H7 (cell line): ENCODE measurements around the gene PAPPA2. TPM values are rescaled to one million over a fixed set of nuclear protein-coding genes. Genes with fewer than 3 reads are reported as not detected.
"Not testable (repeated sequence)": the region's sequence is repeated elsewhere in the genome, so short reads cannot be mapped to it uniquely, and the experiment has no call there.

Experiments
- DNase-seq: peaks from one replicate; pipeline ENCODE4 v3.0.0; 2012
- H3K27me3 ChIP-seq: 2 replicates; pipeline ENCODE4 v1.6.0; 2011; ENCODE audit warnings: mild to moderate bottlenecking, low read length; ENCODE audit not compliant: control insufficient read depth, insufficient read depth
- H3K36me3 ChIP-seq: replicated peaks from 2 replicates; pipeline ENCODE4 v1.5.1; 2011; ENCODE audit warnings: low read length; ENCODE audit not compliant: control insufficient read depth, insufficient read depth
- H3K4me3 ChIP-seq: 2 replicates; pipeline ENCODE4 v1.5.1; 2011; ENCODE audit warnings: low read depth, mild to moderate bottlenecking, control low read depth, low read length, moderate library complexity; ENCODE audit not compliant: insufficient read depth
- total RNA-seq: library from RNA; depleted of rRNA; stranded (reverse); fragments of >200 nt; shearing (Covaris generic); gene quantifications from 2 replicates; pipeline ENCODE4 v1.2.3, GENCODE V29; 2014

Gene PAPPA2
- total RNA-seq, 1 experiment from 2014 or later: 0.45 TPM

DNA sequence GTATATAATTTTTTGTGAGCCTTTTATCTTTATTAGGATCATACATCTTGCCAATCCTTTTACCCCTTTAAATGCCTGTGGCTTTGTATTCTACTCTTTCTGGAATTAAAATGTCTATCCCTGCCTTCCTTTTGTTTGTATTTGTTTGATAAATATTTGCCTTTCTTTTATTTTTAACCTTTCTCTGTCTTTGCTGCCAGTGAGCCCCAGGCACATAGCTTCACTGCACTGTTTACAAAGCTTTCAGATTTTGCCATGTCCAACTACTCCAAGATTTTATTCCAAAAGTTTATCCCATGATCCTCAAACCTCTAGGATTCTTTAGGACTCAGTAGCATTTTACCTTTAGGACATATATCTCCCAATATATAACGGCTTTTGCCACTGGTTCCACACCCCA is 281.2 kb downstream of the PAPPA2 start:
- H3K36me3 ChIP-seq: no peaks in the 10 kb centered on the region
- DNase-seq: no peak
- no peak overlapping the region for H3K4me3 ChIP-seq
- H3K27me3 ChIP-seq: no peaks in the 10 kb centered on the region

DNA sequence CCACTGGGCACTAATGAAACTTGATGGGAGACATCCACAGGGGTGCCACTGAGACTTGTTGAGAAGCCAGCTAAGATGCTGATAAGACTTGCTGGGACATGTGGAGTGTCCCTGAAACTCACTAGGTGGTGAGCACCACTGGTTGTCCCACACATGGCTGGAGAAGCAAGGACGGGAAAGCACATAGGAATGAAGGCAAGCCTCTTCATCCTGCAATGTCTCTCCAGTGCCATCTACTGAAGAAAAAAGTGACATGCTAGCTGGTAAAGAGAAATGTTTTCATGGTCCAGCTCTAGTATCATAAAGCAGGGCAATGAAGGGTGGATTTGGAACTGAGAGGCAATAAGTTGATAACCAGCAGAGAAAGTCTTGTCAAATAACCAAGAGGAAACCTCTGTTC is 283.0 kb downstream of the PAPPA2 start:
- no peak for DNase-seq
- Histone ChIP-seq H3K4me3 (no peak overlapping the region), H3K27me3 (no peaks in the 10 kb centered on the region), H3K36me3 (no peaks in the 10 kb centered on the region)

DNA sequence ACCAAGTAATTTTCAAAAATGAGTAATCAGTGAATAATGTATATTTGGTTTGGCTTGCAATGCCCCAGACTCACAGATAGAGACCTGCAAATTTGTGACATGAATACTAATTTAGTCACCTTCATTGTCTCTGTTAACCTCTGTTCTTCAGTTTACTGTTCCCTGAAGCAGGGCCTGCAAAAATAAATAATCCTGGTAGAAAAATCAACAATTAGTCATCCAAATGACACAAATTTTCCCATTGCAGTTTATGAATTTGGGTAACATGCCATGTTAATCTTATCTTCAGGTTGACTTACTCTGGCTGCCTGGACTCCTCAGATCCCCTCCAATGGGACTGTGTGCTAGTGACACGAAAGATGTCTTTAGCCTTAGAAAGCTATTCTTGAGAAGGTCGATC is 289.5 kb downstream of the PAPPA2 start:
- DNase-seq: no peak
- Histone ChIP-seq H3K36me3 (no peaks in the 10 kb centered on the region), H3K27me3 (no peaks in the 10 kb centered on the region), H3K4me3 (no peak overlapping the region)

DNA sequence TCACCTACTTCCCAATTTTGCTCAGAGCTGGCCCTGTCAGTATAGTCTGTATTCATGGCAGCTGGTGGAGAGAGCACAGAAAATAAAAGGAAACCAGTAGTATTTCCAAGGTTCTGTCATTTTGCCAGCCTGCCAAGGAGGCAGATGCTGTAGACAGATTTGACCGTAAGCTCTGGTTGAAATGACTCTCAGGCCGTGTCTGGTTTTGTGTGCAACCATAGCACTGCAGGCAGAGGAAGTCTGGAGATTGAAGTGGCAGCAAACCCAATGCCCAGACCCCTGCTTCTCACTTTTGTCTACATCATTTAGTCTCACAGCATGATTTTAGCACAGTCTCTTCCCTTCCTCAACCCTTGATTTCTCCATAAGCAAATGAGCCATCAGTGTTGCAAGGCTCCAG is 291.7 kb downstream of the PAPPA2 start:
- no peaks in the 10 kb centered on the region for H3K27me3 ChIP-seq
- no peaks in the 10 kb centered on the region for H3K36me3 ChIP-seq
- DNase-seq: no peak
- H3K4me3 ChIP-seq: no peak overlapping the region

DNA sequence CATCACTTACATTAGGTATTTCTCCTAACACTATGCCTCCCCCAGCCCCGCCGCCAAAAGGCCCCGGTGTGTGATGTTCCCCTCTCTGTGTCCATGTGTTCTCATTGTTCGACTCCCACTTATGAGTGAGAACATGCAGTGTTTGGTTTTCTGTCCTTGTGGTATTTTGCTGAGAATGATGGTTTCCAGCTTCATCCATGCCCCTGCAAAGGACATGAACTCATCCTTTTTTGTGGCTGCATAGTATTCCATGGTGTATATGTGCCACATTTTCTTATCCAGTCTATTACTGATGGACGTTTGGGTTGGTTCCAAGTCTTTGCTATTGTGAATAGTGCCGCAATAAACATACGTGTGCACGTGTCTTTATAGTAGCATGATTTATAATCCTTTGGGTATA is 293.8 kb downstream of the PAPPA2 start:
- not testable (repeated sequence) for DNase-seq, H3K27me3 ChIP-seq, H3K36me3 ChIP-seq, H3K4me3 ChIP-seq

DNA sequence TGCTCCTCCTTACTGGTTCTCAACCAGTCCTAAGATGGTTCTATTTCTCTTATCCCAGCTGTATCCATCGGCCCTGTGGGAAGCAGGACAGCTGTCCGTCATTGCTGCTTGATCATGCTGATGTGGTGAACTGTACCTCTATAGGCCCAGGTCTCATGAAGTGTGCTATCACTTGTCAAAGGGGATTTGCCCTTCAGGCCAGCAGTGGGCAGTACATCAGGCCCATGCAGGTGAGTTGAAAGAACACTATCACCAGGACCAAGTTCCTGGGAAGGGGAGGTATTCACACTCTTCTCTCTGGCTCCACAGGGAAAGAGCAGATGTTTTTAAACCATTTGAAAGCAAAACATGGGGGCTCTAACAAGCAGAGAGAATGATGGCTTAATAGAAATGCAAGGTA is 302.6 kb downstream of the PAPPA2 start:
- no peak overlapping the region for H3K4me3 ChIP-seq
- no peaks in the 10 kb centered on the region for H3K27me3 ChIP-seq
- DNase-seq: peak; percentile 12
- H3K36me3 ChIP-seq: no peaks in the 10 kb centered on the region

DNA sequence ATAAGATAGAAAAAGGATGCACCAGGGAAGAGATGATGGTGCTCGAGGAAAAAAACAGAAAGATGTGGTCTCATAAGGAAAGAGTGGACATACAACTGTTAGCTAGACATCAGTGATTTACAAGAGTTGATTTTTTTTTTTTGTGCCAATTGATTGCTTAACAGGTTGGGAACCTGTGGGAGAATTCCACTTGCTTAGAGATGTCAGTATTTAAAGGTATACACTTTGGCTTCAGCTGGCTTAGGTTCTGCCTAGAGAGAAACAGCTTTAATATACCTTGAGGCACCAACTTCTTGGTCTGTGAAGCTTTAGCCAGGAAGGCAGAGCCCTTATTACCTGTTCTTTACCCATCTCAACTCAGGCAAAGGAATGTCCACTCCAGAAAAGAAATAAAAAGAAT is 303.8 kb downstream of the PAPPA2 start:
- H3K4me3 ChIP-seq: no peak overlapping the region
- DNase-seq: no peak

DNA sequence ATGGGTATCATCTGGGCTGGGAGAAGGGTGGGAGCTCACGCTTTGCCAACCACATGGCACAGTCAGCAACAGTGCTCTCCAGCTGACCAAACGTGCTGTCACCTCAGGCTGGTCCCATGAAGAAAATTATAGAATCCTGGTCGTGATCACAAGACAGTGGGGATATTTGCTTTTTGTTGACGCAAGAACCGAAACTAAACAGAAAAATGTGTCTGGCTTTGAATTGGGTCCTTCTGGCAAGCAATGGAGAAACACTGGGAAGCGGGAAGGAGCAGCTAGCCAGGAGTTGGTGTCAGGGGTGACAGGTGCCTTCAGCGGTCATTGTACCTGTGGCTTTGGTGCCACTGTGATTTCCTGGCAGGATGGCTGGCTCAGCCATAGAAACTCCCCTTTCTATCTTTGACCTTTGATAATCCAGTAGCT is 304.8 kb downstream of the PAPPA2 start:
- Histone ChIP-seq H3K4me3 (no peak overlapping the region), H3K27me3 (no peaks in the 10 kb centered on the region), H3K36me3 (no peaks in the 10 kb centered on the region)
- DNase-seq: no peak

More for the DNA sequence above, 303.8 kb downstream of the PAPPA2 start:
- no peaks in the 10 kb centered on the region for H3K27me3 ChIP-seq
- no peaks in the 10 kb centered on the region for H3K36me3 ChIP-seq

DNA sequence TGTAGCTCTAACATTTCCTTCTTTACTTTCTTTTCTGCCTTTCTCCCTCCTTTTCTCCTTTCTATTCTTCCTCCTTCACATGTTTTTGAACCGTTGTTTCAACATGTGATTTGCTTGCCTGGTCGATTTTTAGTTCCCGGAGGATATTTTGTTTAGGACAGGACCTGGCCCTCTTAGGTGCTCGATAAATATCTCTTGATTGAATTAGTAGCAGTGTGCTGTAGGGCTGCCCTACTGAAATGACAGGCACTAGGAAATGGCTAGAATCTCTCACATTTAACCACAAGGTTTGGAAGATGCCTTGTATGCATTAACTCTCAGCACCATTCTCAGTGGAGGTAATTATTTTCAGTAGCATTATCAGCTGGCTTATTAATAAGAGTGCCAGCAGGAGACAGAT is 305.6 kb downstream of the PAPPA2 start:
- H3K36me3 ChIP-seq: no peaks in the 10 kb centered on the region
- no peaks in the 10 kb centered on the region for H3K27me3 ChIP-seq
- no peak overlapping the region for H3K4me3 ChIP-seq
- no peak for DNase-seq

DNA sequence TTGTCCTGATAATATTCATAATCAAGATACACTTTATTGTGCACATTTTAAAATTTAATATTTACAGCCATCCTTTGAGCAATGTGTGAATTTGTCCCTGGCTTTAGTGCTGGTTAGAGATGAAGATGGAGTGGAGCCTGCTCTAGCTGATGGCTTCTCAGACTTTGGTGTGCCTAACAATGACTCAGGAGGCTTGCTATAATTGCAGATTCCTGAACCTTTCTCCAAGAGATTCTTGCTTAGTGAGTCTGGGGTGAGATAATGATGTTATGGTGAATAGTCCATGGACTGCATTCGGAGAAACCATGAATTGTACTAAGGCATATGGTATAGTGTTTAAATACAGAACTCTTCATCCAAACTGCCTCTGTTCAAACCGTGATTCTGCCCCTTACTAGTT is 307.1 kb downstream of the PAPPA2 start:
- H3K27me3 ChIP-seq: no peaks in the 10 kb centered on the region
- no peak for DNase-seq
- no peaks in the 10 kb centered on the region for H3K36me3 ChIP-seq
- no peak overlapping the region for H3K4me3 ChIP-seq

DNA sequence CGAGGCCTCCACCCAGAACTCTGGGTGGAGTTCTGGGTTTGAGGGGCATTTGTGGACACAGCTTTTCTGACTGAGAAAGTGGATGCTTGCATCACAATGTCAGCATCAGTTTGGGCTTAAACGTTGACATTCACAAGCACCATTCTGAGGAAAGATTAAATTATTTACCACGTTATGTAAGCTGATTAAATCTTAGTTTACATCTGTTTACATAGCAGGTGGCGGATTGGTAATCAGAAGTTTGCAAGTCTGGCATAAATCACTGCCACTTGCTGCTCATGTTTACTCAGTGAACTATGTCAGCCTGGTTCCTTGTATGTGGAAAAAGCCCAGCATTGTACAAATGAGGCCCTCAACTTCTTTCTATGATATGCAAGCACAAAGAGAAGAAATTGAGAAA is 310.1 kb downstream of the PAPPA2 start:
- Histone ChIP-seq H3K36me3 (no peaks in the 10 kb centered on the region), H3K4me3 (no peak overlapping the region), H3K27me3 (no peaks in the 10 kb centered on the region)
- no peak for DNase-seq

DNA sequence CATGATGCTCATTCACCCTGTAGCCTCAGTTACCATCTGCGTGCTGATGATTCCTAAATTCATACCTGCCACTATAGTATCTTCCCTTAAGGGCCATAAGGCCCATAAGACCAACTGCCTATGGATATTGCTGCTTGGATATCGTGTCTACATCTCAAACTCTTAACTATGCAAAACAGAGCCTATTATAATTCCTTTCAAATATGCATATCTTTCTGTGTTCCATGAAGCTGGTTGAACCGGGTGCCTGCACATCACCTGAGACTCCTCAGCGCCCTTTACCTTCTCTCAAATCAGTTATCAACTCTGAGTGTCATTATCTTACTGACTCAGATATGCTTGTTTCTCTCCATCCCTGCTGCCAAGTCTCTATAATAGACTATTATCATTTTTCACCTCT is 311.2 kb downstream of the PAPPA2 start:
- Histone ChIP-seq H3K36me3 (no peaks in the 10 kb centered on the region), H3K27me3 (no peaks in the 10 kb centered on the region), H3K4me3 (no peak overlapping the region)
- DNase-seq: no peak

DNA sequence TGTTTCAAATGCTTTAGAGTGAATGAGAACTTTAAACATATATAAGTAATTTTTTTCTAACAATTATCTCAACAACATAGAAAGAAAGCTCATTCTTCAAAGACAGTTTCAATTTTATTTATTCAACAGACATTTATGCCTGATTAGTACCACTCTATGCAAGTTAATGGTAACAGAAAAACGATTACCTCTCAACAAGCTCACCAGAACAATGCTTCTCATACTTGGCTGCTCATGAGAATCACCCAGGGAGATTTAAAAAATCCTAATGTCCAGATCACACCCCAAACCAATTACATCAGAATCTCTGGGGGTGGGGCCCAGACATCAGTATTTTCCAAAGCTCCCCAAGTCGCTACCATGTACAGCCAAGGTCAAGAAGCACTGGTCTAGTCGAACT is 312.4 kb downstream of the PAPPA2 start:
- no peaks in the 10 kb centered on the region for H3K36me3 ChIP-seq

DNA sequence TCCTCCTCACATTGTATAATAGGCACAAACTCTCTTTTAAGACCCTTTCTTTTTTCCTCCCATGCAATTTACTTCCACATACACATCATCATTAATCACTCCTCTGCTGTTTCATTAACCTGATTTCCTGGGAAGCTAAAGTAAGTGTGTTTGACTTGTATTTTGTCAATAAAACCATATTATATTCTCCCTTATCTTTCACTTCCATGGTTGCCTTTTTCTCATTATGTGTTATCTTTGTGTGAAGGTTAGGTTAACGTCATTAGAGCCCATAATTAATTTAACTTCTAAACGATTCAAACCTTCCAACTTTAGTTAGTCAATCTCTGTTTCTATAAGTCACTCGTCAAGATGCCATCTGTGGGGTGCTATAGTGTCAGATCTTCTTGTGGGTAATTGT is 313.0 kb downstream of the PAPPA2 start:
- no peaks in the 10 kb centered on the region for H3K27me3 ChIP-seq
- H3K36me3 ChIP-seq: no peaks in the 10 kb centered on the region
- no peak overlapping the region for H3K4me3 ChIP-seq
- DNase-seq: no peak

More for the DNA sequence above, 312.4 kb downstream of the PAPPA2 start:
- Histone ChIP-seq H3K4me3 (no peak overlapping the region), H3K27me3 (no peaks in the 10 kb centered on the region)
- DNase-seq: no peak

DNA sequence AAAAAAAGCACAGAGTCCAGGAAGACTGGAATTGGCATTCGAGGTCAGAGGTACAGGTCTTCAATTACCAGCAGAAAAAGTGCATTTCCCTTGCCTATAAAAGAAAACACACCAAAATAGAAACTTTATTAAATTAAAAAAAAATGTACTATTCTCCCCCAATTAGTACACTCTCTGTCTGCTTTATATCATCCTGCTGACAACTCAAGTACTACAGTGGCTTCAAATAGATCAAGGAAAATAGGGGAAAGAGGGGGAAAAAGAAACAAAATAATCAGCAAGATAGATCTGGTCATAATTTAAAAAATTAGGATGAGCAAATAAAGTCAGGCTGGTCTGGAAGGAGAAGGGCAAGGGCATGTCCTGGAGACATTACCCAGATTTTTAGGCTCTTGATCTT is 315.1 kb downstream of the PAPPA2 start:
- no peak overlapping the region for H3K4me3 ChIP-seq
- H3K27me3 ChIP-seq: no peaks in the 10 kb centered on the region
- no peak for DNase-seq
- H3K36me3 ChIP-seq: no peaks in the 10 kb centered on the region

DNA sequence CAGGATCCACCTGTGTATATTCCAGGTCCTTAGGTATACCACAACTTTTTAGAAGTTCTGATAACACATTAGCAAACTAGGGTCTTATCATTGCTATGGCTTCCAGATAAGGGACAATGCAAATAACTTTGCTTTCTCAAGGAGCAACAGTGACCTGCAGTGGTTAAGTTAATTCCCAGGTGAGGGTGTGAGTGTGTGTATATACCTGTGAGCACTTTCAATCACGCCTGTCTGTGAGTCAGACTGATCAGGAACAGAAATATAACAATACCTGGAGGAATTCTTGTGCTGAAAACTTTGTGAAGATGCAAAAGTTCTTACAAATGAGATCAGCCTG is 317.0 kb downstream of the PAPPA2 start:
- no peak overlapping the region for H3K4me3 ChIP-seq
- DNase-seq: no peak

More for the DNA sequence above, 317.0 kb downstream of the PAPPA2 start:
- Histone ChIP-seq H3K27me3 (no peaks in the 10 kb centered on the region), H3K36me3 (no peaks in the 10 kb centered on the region)
